CD4-positive, alpha-beta T cell (primary cell): ENCODE data around the gene MAP1LC3C. TPM values are rescaled to one million over a fixed set of nuclear protein-coding genes. Genes with fewer than 3 reads are reported as not detected.

Experiments
- ATAC-seq: fragments of 200-7000 bp; cut with Tn5 transposase; one replicate; pipeline ENCODE4 v1.10.0; 2022; ENCODE audit warnings: mild to moderate bottlenecking; ENCODE audit not compliant: poor library complexity
- CTCF ChIA-PET: fragments of 350-600 bp; sonication (Branson Sonifier 250); formaldehyde crosslinking; loops from one replicate; lab custom pipeline; 2021; ENCODE audit warnings: antibody characterized with exemption, inconsistent platforms; lab: Charles Lee
- POLR2A ChIA-PET: fragments of 350-600 bp; sonication (Branson Sonifier 250); formaldehyde crosslinking; loops from one replicate; lab custom pipeline; 2021; ENCODE audit warnings: antibody characterized with exemption, inconsistent platforms; lab: Charles Lee
- DNase-seq, 14 experiments: peaks; one replicate each; pipeline ENCODE4 v3.0.0-alpha.2; 2013 to 2020; ENCODE audit warnings: mixed read lengths in 2 of 14
- H3K27ac ChIP-seq, 2 donors: one replicate each; pipeline versions ENCODE4 v1.5.1 to v1.7.0; 2013; ENCODE audit warnings: low read length in 2 of 2, low read depth in 1 of 2, mild to moderate bottlenecking in 1 of 2
- H3K27me3 ChIP-seq, 2 experiments: 1 replicate in 1 of 2; 2 replicates in 1 of 2; pipeline versions ENCODE4 v1.6.1 to v1.7.0; 2013; ENCODE audit warnings: low read length in 2 of 2, control low read depth in 1 of 2, mild to moderate bottlenecking in 1 of 2, moderate library complexity in 1 of 2; ENCODE audit not compliant: insufficient read depth in 2 of 2, control insufficient read depth in 1 of 2
- H3K36me3 ChIP-seq: one replicate; pipeline ENCODE4 v1.6.1; 2013; ENCODE audit warnings: low read length, control low read depth; ENCODE audit not compliant: insufficient read depth
- H3K4me1 ChIP-seq: one replicate; pipeline ENCODE4 v1.6.1; 2013; ENCODE audit warnings: low read length, control low read depth; ENCODE audit not compliant: insufficient read depth
- H3K4me3 ChIP-seq: one replicate; pipeline ENCODE4 v1.5.1; 2013; ENCODE audit warnings: mild to moderate bottlenecking, low read length, moderate library complexity
- H3K9me3 ChIP-seq, 2 experiments: 1 replicate in 1 of 2; 2 replicates in 1 of 2; pipeline versions ENCODE4 v1.6.1 to v1.7.0; 2013; ENCODE audit warnings: low read length in 2 of 2, mild to moderate bottlenecking in 2 of 2, control low read depth in 1 of 2, moderate library complexity in 1 of 2; ENCODE audit not compliant: control insufficient read depth in 1 of 2, insufficient read depth in 1 of 2
- H3K27ac Mint-ChIP-seq: one replicate; pipeline ENCODE4 v1.8.0; 2020; ENCODE audit warnings: mixed read lengths
- H3K27me3 Mint-ChIP-seq: one replicate; pipeline ENCODE4 v1.8.0; 2021; ENCODE audit warnings: mixed read lengths
- H3K36me3 Mint-ChIP-seq: one replicate; pipeline ENCODE4 v1.8.0; 2021; ENCODE audit warnings: low read depth, mixed read lengths
- H3K4me1 Mint-ChIP-seq: one replicate; pipeline ENCODE4 v1.8.0; 2021; ENCODE audit warnings: low read depth, mixed read lengths
- H3K4me3 Mint-ChIP-seq: one replicate; pipeline ENCODE4 v1.8.0; 2020; ENCODE audit warnings: mild to moderate bottlenecking, mixed read lengths
- H3K9me3 Mint-ChIP-seq: one replicate; pipeline ENCODE4 v1.8.0; 2020; ENCODE audit warnings: mixed read lengths
- intact Hi-C, 2 experiments: fragments of 100-400 bp; cut with DNase I in 1 of 2; cut with micrococcal nuclease in 1 of 2; formaldehyde crosslinking; loops; one replicate each; pipeline versions ENCODE4 v1.15.1 to v1.9.0; 2023 to 2025; cut with DNase I, micrococcal nuclease
- total RNA-seq, 174 experiments: library from RNA in 2 of 174; stranded (reverse) in 2 of 174; gene quantifications; one replicate each; pipeline ENCODE4 v1.2.3 and lab custom pipeline; 2021 to 2026
- TF ChIP-seq, protein P1 (sequence below): fragments of 200-600 bp; IDR thresholded peaks from one replicate; pipeline ENCODE4 v1.8.0; 2022; ENCODE audit warnings: antibody characterized with exemption, mild to moderate bottlenecking

Gene MAP1LC3C
- total RNA-seq, 2 experiments from 2014 or later = not detected

DNA sequence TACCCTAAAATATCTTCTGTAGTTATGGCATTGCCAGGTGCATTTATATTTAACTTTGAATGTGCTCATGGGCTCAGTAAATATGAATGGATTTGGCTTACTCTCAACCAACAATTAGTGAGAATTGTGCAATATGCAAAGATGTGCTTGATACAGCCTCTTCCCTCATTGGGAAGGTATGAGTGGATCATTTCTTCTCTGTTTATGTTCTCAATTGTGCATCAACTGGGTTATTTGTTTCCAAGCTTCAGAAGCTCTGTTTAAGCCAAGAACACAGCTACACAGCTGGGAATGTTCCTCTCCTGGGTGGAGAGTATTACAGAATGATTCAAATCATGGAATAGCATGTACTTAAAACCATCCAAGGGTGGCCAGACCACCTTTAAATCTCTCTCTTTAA, 17.6 kb upstream of the MAP1LC3C start:
- TF ChIP-seq, protein P1, sequence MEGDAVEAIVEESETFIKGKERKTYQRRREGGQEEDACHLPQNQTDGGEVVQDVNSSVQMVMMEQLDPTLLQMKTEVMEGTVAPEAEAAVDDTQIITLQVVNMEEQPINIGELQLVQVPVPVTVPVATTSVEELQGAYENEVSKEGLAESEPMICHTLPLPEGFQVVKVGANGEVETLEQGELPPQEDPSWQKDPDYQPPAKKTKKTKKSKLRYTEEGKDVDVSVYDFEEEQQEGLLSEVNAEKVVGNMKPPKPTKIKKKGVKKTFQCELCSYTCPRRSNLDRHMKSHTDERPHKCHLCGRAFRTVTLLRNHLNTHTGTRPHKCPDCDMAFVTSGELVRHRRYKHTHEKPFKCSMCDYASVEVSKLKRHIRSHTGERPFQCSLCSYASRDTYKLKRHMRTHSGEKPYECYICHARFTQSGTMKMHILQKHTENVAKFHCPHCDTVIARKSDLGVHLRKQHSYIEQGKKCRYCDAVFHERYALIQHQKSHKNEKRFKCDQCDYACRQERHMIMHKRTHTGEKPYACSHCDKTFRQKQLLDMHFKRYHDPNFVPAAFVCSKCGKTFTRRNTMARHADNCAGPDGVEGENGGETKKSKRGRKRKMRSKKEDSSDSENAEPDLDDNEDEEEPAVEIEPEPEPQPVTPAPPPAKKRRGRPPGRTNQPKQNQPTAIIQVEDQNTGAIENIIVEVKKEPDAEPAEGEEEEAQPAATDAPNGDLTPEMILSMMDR = no peak
- H3K9me3 Mint-ChIP-seq = no peaks in the 10 kb centered on the region
- Histone ChIP-seq H3K27ac (no peak overlapping the region), H3K27me3 (no peaks in the 10 kb centered on the region), H3K4me1 (no peaks in the 10 kb centered on the region), H3K9me3 (no peaks in the 10 kb centered on the region), H3K36me3 (no peaks in the 10 kb centered on the region), H3K4me3 (no peak overlapping the region)
- CTCF ChIA-PET = no interaction called here
- H3K27me3 Mint-ChIP-seq = no peaks in the 10 kb centered on the region
- no peaks in the 10 kb centered on the region for H3K36me3 Mint-ChIP-seq
- POLR2A ChIA-PET = no interaction called here
- intact Hi-C loops = loop anchor here (5.0 to 10.0 kb wide), 3 partner anchors 404 to 1308 kb away; partner anchors contain the start of gene KMO (in 2 of the 2)
- H3K4me3 Mint-ChIP-seq = no peak overlapping the region
- DNase-seq (no peak), ATAC-seq (no peak)
- no peaks in the 10 kb centered on the region for H3K4me1 Mint-ChIP-seq
- no peak overlapping the region for H3K27ac Mint-ChIP-seq

DNA sequence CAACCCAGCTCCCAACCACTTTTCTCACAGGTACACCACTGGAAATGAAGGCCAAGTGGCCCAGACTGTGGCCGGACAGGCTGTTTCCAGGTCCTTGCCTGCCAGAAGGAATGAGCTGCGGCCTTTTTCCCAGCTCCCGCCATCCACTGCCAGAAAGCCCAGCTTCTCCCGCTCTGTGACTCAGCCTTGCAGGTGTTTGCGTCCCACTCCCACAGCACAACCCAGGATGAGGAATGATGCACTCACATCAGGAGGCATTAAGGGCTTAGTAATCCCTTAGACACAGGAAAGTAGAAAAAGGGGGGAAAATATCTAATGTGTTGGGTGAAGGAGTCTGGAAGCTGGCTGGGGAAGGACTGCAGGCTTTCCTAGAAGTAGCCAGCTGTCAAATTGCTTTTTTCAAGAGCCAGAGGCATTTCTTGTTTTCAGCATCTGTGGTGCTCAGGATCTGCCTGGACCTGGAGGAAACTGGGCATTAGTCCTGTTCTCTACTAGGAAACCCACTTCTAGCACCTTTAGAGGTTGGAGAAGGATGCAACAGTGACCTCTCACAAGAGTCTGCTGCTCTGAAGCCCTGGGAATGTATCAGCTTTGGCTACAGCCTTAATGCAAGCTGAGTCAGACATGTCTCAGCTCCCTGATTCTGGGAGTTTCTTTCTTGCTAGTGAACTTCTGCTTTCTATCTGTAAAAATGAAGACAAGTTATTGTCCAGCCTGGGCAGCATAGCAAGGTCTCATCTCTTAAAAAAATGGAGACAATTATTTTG, 13.2 kb upstream of the MAP1LC3C start:
- CTCF ChIA-PET = no interaction called here
- no peak for ATAC-seq

DNA sequence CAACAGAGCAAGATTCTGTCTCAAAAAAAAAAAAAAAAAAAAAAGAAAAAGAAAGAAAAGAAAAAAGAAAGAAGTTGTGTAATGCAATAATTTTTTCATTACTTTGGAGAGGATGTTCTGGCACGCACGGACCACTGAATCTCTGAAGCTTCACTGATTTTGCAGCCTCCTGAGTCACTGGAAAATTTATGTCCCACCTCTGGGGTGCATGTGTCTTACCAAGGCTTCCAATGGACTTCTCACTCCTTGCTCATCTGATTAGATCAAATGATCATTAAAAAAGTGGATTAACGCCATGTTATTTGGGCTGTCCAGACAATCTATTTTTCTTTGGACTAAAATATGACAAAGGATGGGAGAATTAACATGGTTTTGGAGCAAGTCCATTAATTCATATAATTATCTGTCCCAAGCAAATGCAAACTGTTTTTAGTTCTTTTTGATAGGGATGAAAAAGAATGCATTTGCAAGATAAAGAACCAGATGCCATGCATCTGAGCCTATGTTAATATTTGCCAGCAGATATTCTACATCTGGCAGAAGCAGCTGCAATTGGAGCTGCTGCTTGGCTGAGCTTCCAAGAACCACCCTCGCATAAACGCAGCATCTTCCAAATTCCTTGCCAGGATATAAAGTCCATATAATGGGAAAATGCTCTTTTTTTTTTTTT, 10.1 kb upstream of the MAP1LC3C start:
- no peaks in the 10 kb centered on the region for H3K36me3 ChIP-seq
- H3K9me3 ChIP-seq = no peaks in the 10 kb centered on the region
- no peaks in the 10 kb centered on the region for H3K36me3 Mint-ChIP-seq
- ChIA-PET CTCF (interaction anchor here (0.6 kb wide), 1 partner anchor 224 kb away, joined by 4 read pairs; no protein-coding TSS in a partner anchor), POLR2A (no interaction called here)
- H3K27ac ChIP-seq = no peak overlapping the region
- TF ChIP-seq, protein P1 = no peak
- DNase-seq = no peak
- no peak overlapping the region for H3K4me3 ChIP-seq
- no peaks in the 10 kb centered on the region for H3K27me3 ChIP-seq
- no peak overlapping the region for H3K4me3 Mint-ChIP-seq
- peaks cover 4% of the 10 kb centered on the region for H3K27me3 Mint-ChIP-seq
- intact Hi-C loops = no loop called here
- no peak overlapping the region for H3K27ac Mint-ChIP-seq
- ATAC-seq = no peak
- no peaks in the 10 kb centered on the region for H3K4me1 Mint-ChIP-seq
- H3K9me3 Mint-ChIP-seq = no peaks in the 10 kb centered on the region
- H3K4me1 ChIP-seq = no peaks in the 10 kb centered on the region

More for the DNA sequence above, 13.2 kb upstream of the MAP1LC3C start:
- intact Hi-C loops = loop anchor here in 1 of 2 experiments (10.0 kb wide), 1 partner anchor 1313 kb away; no protein-coding TSS in a partner anchor
- H3K4me3 Mint-ChIP-seq = no peak overlapping the region
- H3K27ac Mint-ChIP-seq = no peak overlapping the region
- H3K9me3 ChIP-seq = no peaks in the 10 kb centered on the region
- H3K27me3 ChIP-seq = no peaks in the 10 kb centered on the region
- DNase-seq = no peak
- no peaks in the 10 kb centered on the region for H3K4me1 ChIP-seq
- H3K9me3 Mint-ChIP-seq = no peaks in the 10 kb centered on the region
- no peak overlapping the region for H3K4me3 ChIP-seq
- TF ChIP-seq, protein P1 = no peak
- H3K4me1 Mint-ChIP-seq = no peaks in the 10 kb centered on the region
- peaks cover 4% of the 10 kb centered on the region for H3K27me3 Mint-ChIP-seq
- no peaks in the 10 kb centered on the region for H3K36me3 ChIP-seq
- no peaks in the 10 kb centered on the region for H3K36me3 Mint-ChIP-seq
- H3K27ac ChIP-seq = no peak overlapping the region
- POLR2A ChIA-PET = no interaction called here
